ENCODE measurements around the gene ANO6. TPM values are rescaled to one million over a fixed set of nuclear protein-coding genes. Genes with fewer than 3 reads are reported as not detected.

The ANO6 gene
- total RNA-seq (2021): 46.1 and 51.4 TPM in 2 replicates
- percentile 88 among the genes with signal in this experiment for Bru-seq, nascent RNA
- percentile 87 among the genes with signal in this experiment for BruChase-seq, experiment 1, labeled RNA remaining after a 2-hour chase
- BruChase-seq, experiment 2, labeled RNA remaining after a 6-hour chase: percentile 83 among the genes with signal in this experiment
- long read RNA-seq, full-length matches to known transcripts: 18 of 29 reads
- long read RNA-seq, partial matches to known transcripts: 3 of 29 reads
- long read RNA-seq, other reads (novel, unspliced or antisense): 8 of 29 reads

- intact Hi-C loops (cut with micrococcal nuclease; ENCODE audit: unreplicated experiment): loop anchor here (1.0 to 5.0 kb wide), 6 partner anchors 19 to 512 kb away; partner anchors contain the start of gene ARID2
- Histone ChIP-seq H3K9me3 (ENCODE audit: insufficient read depth, low read depth) (no peaks in the 10 kb centered on the region), H2AFZ (peak within 1 kb of the TSS; percentile 80), H3K79me2 (ENCODE audit: low read depth) (peaks cover 74% of the 10 kb centered on the region), H3K9me2 (ENCODE audit: insufficient read depth) (no peaks in the 10 kb centered on the region; the same call in 1 of the 2 replicates), H3K27ac (peak within 1 kb of the TSS; percentile 93), H3F3A (ENCODE audit: insufficient read depth, low read depth) (peaks cover 46% of the 10 kb centered on the region), H3K4me3 (peak within 1 kb of the TSS; percentile 86), H3K4me2 (peak within 1 kb of the TSS; percentile 83), H3K27me3 (ENCODE audit: insufficient read depth, low read depth) (no peaks in the 10 kb centered on the region), H4K20me1 (ENCODE audit: insufficient read depth) (no peaks in the 10 kb centered on the region), H3K4me1 (replicated peaks; ENCODE audit: insufficient read depth) (peaks cover 38% of the 10 kb centered on the region), H3K36me3 (ENCODE audit: low read depth) (no peaks in the 10 kb centered on the region)
- TF ChIP-seq EZH2 (IDR thresholded peaks at IDR 0.05; ENCODE audit: low read depth): no peak
- TF ChIP-seq CTCF (conservative IDR thresholded peaks at IDR 0.05): peak; percentile 55
- POLR2A ChIA-PET (ENCODE audit: unreplicated experiment): interaction anchor here (0.5 to 1.1 kb wide), 6 partner anchors 20 to 1319 kb away, joined by 3 to 11 read pairs (median 4); no protein-coding TSS in a partner anchor
- CTCF ChIA-PET: interaction anchor here (0.5 to 1.6 kb wide), 4 partner anchors 8 to 134 kb away, joined by 3 to 6 read pairs (median 3); no protein-coding TSS in a partner anchor
- BruUV-seq (replicated peaks): no TSS peak
- DNase-seq: peak; percentile 76 to 80
Observed at GRCh38 chr12:45215419-45216229, at the start of gene ANO6. ANO6 (plus strand) TSS chr12:45216095; CDS start chr12:45216322, 227 bp downstream.

- intact Hi-C loops (cut with micrococcal nuclease; ENCODE audit: unreplicated experiment): no loop called here
- no TSS peak for BruUV-seq (replicated peaks)
- POLR2A ChIA-PET (ENCODE audit: unreplicated experiment): no interaction called here
Observed at GRCh38 chr12:45168976-45169375, 46.9 kb upstream of the ANO6 start.

More at GRCh38 chr12:45168976-45169375, 46.9 kb upstream of the ANO6 start:
- H3K4me3 ChIP-seq: no peak overlapping the region
- no peak overlapping the region for H2AFZ ChIP-seq
- H3K9me3 ChIP-seq (ENCODE audit: insufficient read depth, low read depth): peaks cover 4% of the 10 kb centered on the region; the same call in 1 of the 2 replicates
- no peaks in the 10 kb centered on the region for H3K27me3 ChIP-seq (ENCODE audit: insufficient read depth, low read depth)
- no peaks in the 10 kb centered on the region for H3K36me3 ChIP-seq (ENCODE audit: low read depth)
- no peaks in the 10 kb centered on the region for H3F3A ChIP-seq (ENCODE audit: insufficient read depth, low read depth)
- DNase-seq: no peak
- H3K4me1 ChIP-seq (replicated peaks; ENCODE audit: insufficient read depth): no peaks in the 10 kb centered on the region
- CTCF ChIA-PET: no interaction called here
- no peak overlapping the region for H3K4me2 ChIP-seq
- H3K27ac ChIP-seq: no peak overlapping the region
- no peaks in the 10 kb centered on the region for H4K20me1 ChIP-seq (ENCODE audit: insufficient read depth)
- H3K79me2 ChIP-seq (ENCODE audit: low read depth): no peaks in the 10 kb centered on the region
- TF ChIP-seq CTCF (conservative IDR thresholded peaks at IDR 0.05) (no peak), EZH2 (IDR thresholded peaks at IDR 0.05; ENCODE audit: low read depth) (no peak)
- H3K9me2 ChIP-seq (ENCODE audit: insufficient read depth): no peaks in the 10 kb centered on the region; the same call in 1 of the 2 replicates
